HCT116 (cell line): Measurements from ENCODE around the gene LRATD1. TPM values are rescaled to one million over a fixed set of nuclear protein-coding genes. Genes with fewer than 3 reads are reported as not detected.

ENCODE experiments used
- ATAC-seq: fragments of 200-7000 bp; cut with Tn5 transposase; 2 replicates; pipeline ENCODE4 v1.9.1; 2020; ENCODE audit warnings: mild to moderate bottlenecking, moderate library complexity
- BruUV-seq: library from RNA; stranded (reverse); fragments of 400-500 nt; replicated peaks from 2 replicates; lab custom pipeline; 2021; lab: Mats Ljungman, UMichigan
- CTCF ChIA-PET: fragments of 300-600 bp; sonication (Branson Sonifier 250); formaldehyde crosslinking; loops from one replicate; lab custom pipeline; 2021; ENCODE audit warnings: antibody characterized with exemption; lab: Charles Lee
- POLR2A ChIA-PET: fragments of 300-600, 350-600 bp; sonication (Branson Sonifier 250); formaldehyde crosslinking; loops from one replicate; lab custom pipeline; 2021; ENCODE audit warnings: antibody characterized with exemption; lab: Charles Lee
- RAD21 ChIA-PET, 2 experiments: fragments of 300-600 bp; sonication (Branson Sonifier 250); formaldehyde crosslinking; loops; one replicate each; lab custom pipeline; 2023; ENCODE audit warnings: low total read pairs in 2 of 2; ENCODE audit not compliant: uncharacterized antibody in 2 of 2, unreplicated experiment in 2 of 2, low non-redundant PET in 1 of 2; lab: Charles Lee
- DNase-seq: peaks from one replicate; pipeline ENCODE4 v3.0.0-alpha.2; 2010; ENCODE audit warnings: low read depth, low spot score
- H2AFZ ChIP-seq: fragments of 200-600 bp; shearing (Covaris generic), sonication (generic); 2 replicates; pipeline ENCODE4 v1.6.1; 2017; ENCODE audit warnings: low read depth, mixed run types, mixed read lengths, antibody characterized with exemption, low read length; ENCODE audit not compliant: poor library complexity, severe bottlenecking
- H3K27ac ChIP-seq: 2 replicates; pipeline ENCODE4 v1.5.1; 2012; ENCODE audit warnings: low read depth, low read length
- H3K27me3 ChIP-seq: fragments of 200-600 bp; sonication (generic); 2 replicates; pipeline ENCODE4 v1.6.1; 2016; ENCODE audit warnings: mixed run types, low read length, mixed read lengths; ENCODE audit not compliant: insufficient read depth
- H3K36me3 ChIP-seq, 2 experiments: fragments of 200-500 bp in 1 of 2; fragments of 200-600 bp in 1 of 2; sonication (Bioruptor generic) in 1 of 2; sonication (generic) in 1 of 2; 2 replicates each; pipeline versions ENCODE4 v1.5.1 to v1.6.1; 2014 to 2016; ENCODE audit warnings: low read length in 2 of 2, inconsistent platforms in 1 of 2, mixed read lengths in 1 of 2, mixed run types in 1 of 2; ENCODE audit not compliant: insufficient read depth in 2 of 2, control insufficient read depth in 1 of 2
- H3K4me1 ChIP-seq, 2 experiments: fragments of 200-600 bp in 1 of 2; sonication (generic) in 1 of 2; 2 replicates each; pipeline versions ENCODE4 v1.5.1 to v1.6.1; 2012 to 2017; ENCODE audit warnings: low read length in 2 of 2, inconsistent platforms in 1 of 2, mild to moderate bottlenecking in 1 of 2, mixed read lengths in 1 of 2, mixed run types in 1 of 2, moderate library complexity in 1 of 2; ENCODE audit not compliant: insufficient read depth in 2 of 2, control insufficient read depth in 1 of 2
- H3K4me2 ChIP-seq: fragments of 200-600 bp; sonication (generic); 2 replicates; pipeline ENCODE4 v1.6.1; 2017; ENCODE audit warnings: mixed run types, low read length, mixed read lengths
- H3K4me3 ChIP-seq, 2 experiments: fragments of 200-600 bp in 1 of 2; sonication (generic) in 1 of 2; replicated peaks in 1 of 2; 2 replicates each; pipeline ENCODE4 v1.5.1; 2011 to 2016; ENCODE audit warnings: low read length in 2 of 2, control low read depth in 1 of 2, low read depth in 1 of 2, mild to moderate bottlenecking in 1 of 2, mixed read lengths in 1 of 2, mixed run types in 1 of 2
- H3K79me2 ChIP-seq: fragments of 200-600 bp; sonication (generic); 2 replicates; pipeline ENCODE4 v1.6.1; 2017; ENCODE audit warnings: mild to moderate bottlenecking, mixed run types, low read length, moderate library complexity, mixed read lengths; ENCODE audit not compliant: insufficient read depth
- H3K9ac ChIP-seq: fragments of 200-600 bp; sonication (generic); 2 replicates; pipeline ENCODE4 v1.6.1; 2016; ENCODE audit warnings: low read length, mixed read lengths
- H3K9me2 ChIP-seq: fragments of 200-600 bp; sonication (generic), shearing (Covaris generic); 2 replicates; pipeline ENCODE4 v1.6.1; 2017; ENCODE audit warnings: mixed run types, mild to moderate bottlenecking, moderate library complexity; ENCODE audit not compliant: insufficient read depth
- H3K9me3 ChIP-seq, 2 experiments: fragments of 200-500 bp in 1 of 2; fragments of 200-600 bp in 1 of 2; sonication (Bioruptor generic) in 1 of 2; sonication (generic) in 1 of 2; 2 replicates each; pipeline ENCODE4 v1.6.1; 2014 to 2017; ENCODE audit warnings: low read length in 2 of 2, mixed read lengths in 2 of 2, inconsistent platforms in 1 of 2, low read depth in 1 of 2, mild to moderate bottlenecking in 1 of 2, mixed run types in 1 of 2, moderate library complexity in 1 of 2; ENCODE audit not compliant: control insufficient read depth in 1 of 2, insufficient read depth in 1 of 2
- H4K20me1 ChIP-seq: fragments of 200-600 bp; sonication (generic), shearing (Covaris generic); 2 replicates; pipeline ENCODE4 v1.6.1; 2017; ENCODE audit warnings: mixed run types, mild to moderate bottlenecking, moderate library complexity; ENCODE audit not compliant: insufficient read depth
- CBX3 ChIP-seq: IDR thresholded peaks from 2 replicates; pipeline ENCODE4 v1.6.1; 2012; ENCODE audit warnings: low read depth
- CEBPB ChIP-seq: IDR thresholded peaks from 2 replicates; pipeline ENCODE4 v1.6.1; 2012; ENCODE audit warnings: low read depth
- CTCF ChIP-seq, 3 experiments: fragments of 200-600 bp in 1 of 3; sonication (generic) in 1 of 3; IDR thresholded peaks in 2 of 3; conservative IDR thresholded peaks in 1 of 3; 2 replicates each; pipeline ENCODE4 v1.5.1; 2012 to 2017; ENCODE audit warnings: low read depth in 2 of 3, low read length in 2 of 3, antibody characterized with exemption in 1 of 3, borderline replicate concordance in 1 of 3, control low read depth in 1 of 3, mild to moderate bottlenecking in 1 of 3, mixed read lengths in 1 of 3, mixed run types in 1 of 3, moderate library complexity in 1 of 3; ENCODE audit not compliant: insufficient read depth in 1 of 3
- ELF1 ChIP-seq: IDR thresholded peaks from 2 replicates; pipeline ENCODE4 v1.6.1; 2012; ENCODE audit warnings: low read depth, borderline replicate concordance
- EZH2phosphoT487 ChIP-seq: fragments of 200-600 bp; IDR thresholded peaks from 2 replicates; pipeline ENCODE4 v1.6.1; 2018; ENCODE audit warnings: antibody characterized with exemption, borderline replicate concordance
- JUND ChIP-seq: IDR thresholded peaks from 2 replicates; pipeline ENCODE4 v1.6.1; 2012
- MAX ChIP-seq: IDR thresholded peaks from 2 replicates; pipeline ENCODE4 v1.6.1; 2012
- POLR2A ChIP-seq: IDR thresholded peaks from 2 replicates; pipeline ENCODE4 v1.7.0; 2011; ENCODE audit warnings: borderline replicate concordance; ENCODE audit not compliant: insufficient read depth, insufficient read length; ENCODE audit errors: extremely low read depth
- POLR2AphosphoS5 ChIP-seq: IDR thresholded peaks from 2 replicates; pipeline ENCODE4 v1.6.1; 2011; ENCODE audit warnings: mild to moderate bottlenecking, low read depth, low read length, moderate library complexity
- RAD21 ChIP-seq: IDR thresholded peaks from 2 replicates; pipeline ENCODE4 v1.6.1; 2012; ENCODE audit warnings: low read depth, mild to moderate bottlenecking
- REST ChIP-seq: IDR thresholded peaks from 2 replicates; pipeline ENCODE4 v1.6.1; 2012; ENCODE audit warnings: low read depth
- SIN3A ChIP-seq: IDR thresholded peaks from 2 replicates; pipeline ENCODE4 v1.6.1; 2012; ENCODE audit warnings: low read depth
- SP1 ChIP-seq: IDR thresholded peaks from 2 replicates; pipeline ENCODE4 v1.6.1; 2012; ENCODE audit warnings: low read depth
- SRF ChIP-seq: IDR thresholded peaks from 2 replicates; pipeline ENCODE4 v1.6.1; 2012; ENCODE audit warnings: low read depth
- TCF7L2 ChIP-seq: IDR thresholded peaks from 2 replicates; pipeline ENCODE4 v1.7.0; 2011; ENCODE audit warnings: borderline replicate concordance, inconsistent platforms; ENCODE audit not compliant: insufficient read depth, insufficient read length; ENCODE audit errors: extremely low read depth
- YY1 ChIP-seq: IDR thresholded peaks from 2 replicates; pipeline ENCODE4 v1.6.1; 2011; ENCODE audit warnings: low read length, low read depth, moderate library complexity, mild to moderate bottlenecking; ENCODE audit not compliant: insufficient replicate concordance; ENCODE audit errors: extremely low read depth
- ZBTB33 ChIP-seq: IDR thresholded peaks from 2 replicates; pipeline ENCODE4 v1.6.1; 2011; ENCODE audit warnings: mild to moderate bottlenecking, low read length, moderate library complexity; ENCODE audit not compliant: insufficient replicate concordance; ENCODE audit errors: extremely low read depth
- ZFX ChIP-seq: fragments of 450-650 bp; IDR thresholded peaks from 2 replicates; pipeline ENCODE4 v1.6.1; 2017
- ZNF274 ChIP-seq: fragments of 200-500 bp; sonication (Bioruptor generic); IDR thresholded peaks from 2 replicates; pipeline ENCODE4 v1.6.1; 2014; ENCODE audit warnings: mild to moderate bottlenecking, low read depth, low read length, inconsistent platforms
- intact Hi-C: fragments of 100-400 bp; cut with micrococcal nuclease; formaldehyde crosslinking; loops from 2 replicates; pipeline ENCODE4 v1.10.0; 2022
- total RNA-seq: library from RNA; stranded (reverse); gene quantifications from one replicate; pipeline ENCODE4 v1.2.1, GENCODE V29; 2021; ENCODE audit not compliant: unreplicated experiment
- TF ChIP-seq, protein P1 (sequence below): IDR thresholded peaks from 2 replicates; pipeline ENCODE4 v1.6.1; 2012

The LRATD1 gene
- total RNA-seq, 1 experiment from 2014 or later, result 0.07 TPM

- ChIA-PET CTCF (no interaction called here), POLR2A (no interaction called here), RAD21 (no interaction called here)
- no TSS peak for BruUV-seq
- no peak for TF ChIP-seq ZFX
- TF ChIP-seq SIN3A, result no peak
- TF ChIP-seq TCF7L2, result no peak
- TF ChIP-seq SP1, result no peak
- no peak for TF ChIP-seq ELF1
- no peak for TF ChIP-seq POLR2AphosphoS5
- TF ChIP-seq JUND, result no peak
- TF ChIP-seq REST, result no peak
- TF ChIP-seq CBX3, result no peak
- TF ChIP-seq SRF, result no peak
- no peak for TF ChIP-seq CEBPB
- no peak for TF ChIP-seq MAX
- no peak for TF ChIP-seq RAD21
- no peak for TF ChIP-seq ZNF274
- TF ChIP-seq, protein P1, sequence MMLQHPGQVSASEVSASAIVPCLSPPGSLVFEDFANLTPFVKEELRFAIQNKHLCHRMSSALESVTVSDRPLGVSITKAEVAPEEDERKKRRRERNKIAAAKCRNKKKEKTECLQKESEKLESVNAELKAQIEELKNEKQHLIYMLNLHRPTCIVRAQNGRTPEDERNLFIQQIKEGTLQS, result no peak
- no peak for TF ChIP-seq YY1
- no peak for TF ChIP-seq POLR2A
- no peak for TF ChIP-seq EZH2phosphoT487
- TF ChIP-seq ZBTB33, result no peak
- TF ChIP-seq CTCF (IDR thresholded peaks at IDR 0.05 in 2 of 3, conservative IDR thresholded peaks at IDR 0.05 in 1 of 3; ENCODE audit: borderline replicate concordance in 1 of 3, insufficient read depth in 1 of 3, low read depth in 2 of 3, low read length in 2 of 3), result no peak
- Histone ChIP-seq H3K9me2 (no peaks in the 10 kb centered on the region), H3K27me3 (no peaks in the 10 kb centered on the region), H3K9ac (no peak overlapping the region), H4K20me1 (no peaks in the 10 kb centered on the region), H3K9me3 (peaks cover 0 to 7% of the 10 kb centered on the region in 2 experiments; a peak in 2 of 4 replicates), H3K79me2 (no peaks in the 10 kb centered on the region), H3K27ac (no peak overlapping the region), H3K4me3 (no peak overlapping the region), H3K4me2 (no peak overlapping the region), H3K4me1 (no peaks in the 10 kb centered on the region), H2AFZ (no peak overlapping the region), H3K36me3 (no peaks in the 10 kb centered on the region)
- intact Hi-C loops, result no loop called here
- ATAC-seq (no peak), DNase-seq (no peak)
Measured at GRCh38 chr2:14650066-14650465, 17.5 kb downstream of the LRATD1 start.
